Lung (tissue), 12 donors: ENCODE results near the gene RETREG1. TPM values are rescaled to one million over a fixed set of nuclear protein-coding genes. Genes with fewer than 3 reads are reported as not detected.

Experiments used
- ATAC-seq: fragments of 200-7000 bp; cut with Tn5 transposase; one replicate; pipeline ENCODE4 v1.9.1; 2020; ENCODE audit warnings: moderate number of reproducible peaks; ENCODE audit not compliant: insufficient read depth, low FRiP score
- DNase-seq, 3 donors: peaks; one replicate each; pipeline ENCODE4 v3.0.0-alpha.2; 2013 to 2017
- H3K27ac ChIP-seq, 2 donors: one replicate each; pipeline ENCODE4 v1.5.1; 2013; ENCODE audit warnings: mild to moderate bottlenecking in 2 of 2, moderate library complexity in 2 of 2, control low read depth in 1 of 2, inconsistent platforms in 1 of 2, low read depth in 1 of 2, low read length in 1 of 2
- H3K27me3 ChIP-seq, 3 donors: one replicate each; pipeline ENCODE4 v1.5.1; 2013; ENCODE audit warnings: low read length in 2 of 3; ENCODE audit not compliant: control insufficient read depth in 3 of 3, insufficient read depth in 3 of 3
- H3K36me3 ChIP-seq, 4 donors: one replicate each; pipeline ENCODE4 v1.5.1; 2013; ENCODE audit warnings: low read length in 4 of 4, mild to moderate bottlenecking in 1 of 4, moderate library complexity in 1 of 4; ENCODE audit not compliant: control insufficient read depth in 4 of 4, insufficient read depth in 4 of 4
- H3K4me1 ChIP-seq, 5 donors: one replicate each; pipeline ENCODE4 v1.5.1; 2013; ENCODE audit warnings: low read length in 5 of 5, mild to moderate bottlenecking in 2 of 5, moderate library complexity in 1 of 5; ENCODE audit not compliant: control insufficient read depth in 5 of 5, insufficient read depth in 5 of 5
- H3K4me3 ChIP-seq: one replicate; pipeline ENCODE4 v1.5.1; 2013; ENCODE audit warnings: mild to moderate bottlenecking, control low read depth, moderate library complexity
- H3K9ac ChIP-seq, 2 donors: one replicate each; pipeline ENCODE4 v1.5.1; 2013; ENCODE audit warnings: low read length in 2 of 2, control low read depth in 1 of 2; ENCODE audit not compliant: insufficient read depth in 1 of 2
- H3K9me3 ChIP-seq, 4 donors: one replicate each; pipeline ENCODE4 v1.5.1; 2013; ENCODE audit warnings: low read length in 3 of 4, mild to moderate bottlenecking in 1 of 4, moderate library complexity in 1 of 4; ENCODE audit not compliant: control insufficient read depth in 4 of 4, insufficient read depth in 3 of 4
- CTCF ChIP-seq: IDR thresholded peaks from 2 replicates; pipeline ENCODE4 v1.5.1; 2012; ENCODE audit warnings: mild to moderate bottlenecking; ENCODE audit errors: control extremely low read depth, extremely low read depth
- WGBS, 2 donors: extraction: QIAGEN DNeasy Blood & Tissue Kit; methylation state at CpG; one replicate each; pipeline ENCODE4 v1.1.7; 2013; 5-methylcytosine and 5-hydroxymethylcytosine counted together
- polyA plus RNA-seq, 2 donors: library from polyadenylated mRNA; stranded (reverse); fragments of 200-250 nt; gene quantifications; one replicate each; pipeline ENCODE4 v1.2.1, GENCODE V29; 2013
- total RNA-seq, 2 donors: library from RNA; depleted of rRNA in 1 of 2; stranded (reverse); fragments of >200 nt in 1 of 2; gene quantifications; one replicate each; pipeline ENCODE4 v1.2.1, GENCODE V29; 2014 to 2021
- donor health status: control.
- donor health status: control.
- donor health status: Bipolar disorder and iron deficiency.
- donor health status: healthy.
- donor health status: DM: yes; HTN: yes; CAD: no.

The RETREG1 gene
- total and polyA plus RNA-seq, 4 donors, result 6.8 to 19.5 (median 9.6) TPM

GRCh38 chr5:16552666-16553343 lies 64.0 kb downstream of the RETREG1 start:
- WGBS, 2 donors, result 47 to 51% methylated on average over 7 of the region's 7 CpGs
- Histone ChIP-seq H3K9ac (no peak overlapping the region), H3K27ac (peak overlapping the region in 1 of 2 donors; percentile 16), H3K9me3 (no peaks in the 10 kb centered on the region), H3K4me1 (peaks cover 0 to 4% (median 0%) of the 10 kb centered on the region in 5 donors), H3K27me3 (no peaks in the 10 kb centered on the region), H3K4me3 (no peak overlapping the region), H3K36me3 (no peaks in the 10 kb centered on the region)
- peak; percentile 29 for TF ChIP-seq CTCF
- ATAC-seq, result peak; percentile 81
- DNase-seq, result peak; percentile 61 to 71 (median 67)

GRCh38 chr5:16551628-16552027 lies 65.2 kb downstream of the RETREG1 start:
- no peak overlapping the region for H3K9ac ChIP-seq
- H3K27ac ChIP-seq, result no peak overlapping the region
- peaks cover 0 to 4% (median 0%) of the 10 kb centered on the region in 5 donors for H3K4me1 ChIP-seq
- TF ChIP-seq CTCF, result no peak
- H3K27me3 ChIP-seq, result no peaks in the 10 kb centered on the region
- H3K36me3 ChIP-seq, result no peaks in the 10 kb centered on the region
- WGBS, 2 donors, result 85 to 92% methylated on average over 2 of the region's 2 CpGs
- no peaks in the 10 kb centered on the region for H3K9me3 ChIP-seq
- no peak overlapping the region for H3K4me3 ChIP-seq
- DNase-seq, result no peak
- no peak for ATAC-seq

DNA sequence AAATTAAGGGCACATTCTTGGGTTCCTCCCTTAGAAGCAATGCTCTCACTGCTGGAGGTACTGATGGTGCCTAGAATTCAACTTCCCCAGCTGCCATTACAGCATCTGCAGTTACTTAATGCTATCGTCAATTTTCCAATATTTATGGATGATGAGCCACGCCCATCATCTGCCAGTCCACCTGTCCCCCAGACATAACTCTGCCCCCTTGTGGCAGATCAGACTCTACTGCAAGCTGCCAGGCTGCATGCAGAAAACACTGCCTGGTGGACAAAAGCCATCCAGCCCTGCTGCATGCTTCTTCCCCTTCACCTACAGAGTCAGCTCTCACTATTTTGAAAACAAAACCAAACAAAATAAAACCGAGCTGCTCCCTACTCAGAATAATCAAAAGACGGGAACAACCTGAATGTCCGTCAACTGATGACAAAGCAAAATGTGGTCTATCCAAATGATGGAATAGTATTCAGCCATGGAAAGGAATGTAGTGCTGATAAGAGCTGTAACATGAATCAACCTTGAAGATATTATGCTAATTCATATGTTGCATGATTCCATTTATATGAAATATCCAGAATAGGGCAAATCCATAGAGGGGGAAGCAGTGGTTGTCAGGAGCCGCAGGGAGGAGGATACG lies 66.4 kb downstream of the RETREG1 start:
- H3K9ac ChIP-seq, result no peak overlapping the region
- H3K36me3 ChIP-seq, result no peaks in the 10 kb centered on the region
- ATAC-seq (no peak), DNase-seq (no peak)
- H3K4me1 ChIP-seq, result peaks cover 0 to 4% (median 0%) of the 10 kb centered on the region in 5 donors
- H3K9me3 ChIP-seq, result no peaks in the 10 kb centered on the region
- WGBS, 2 donors, result 77 to 82% methylated on average over 7 of the region's 7 CpGs
- peak; percentile 16 for TF ChIP-seq CTCF
- H3K4me3 ChIP-seq, result no peak overlapping the region
- H3K27me3 ChIP-seq, result no peaks in the 10 kb centered on the region
- peak overlapping the region in 1 of 2 donors; percentile 79 for H3K27ac ChIP-seq
